ENCODE results near the gene CRYGN.

Gene CRYGN

GRCh38 chr7:151452680-151453325 is 12.9 kb upstream of the CRYGN start:
- Histone ChIP-seq H3K4me1 (ENCODE audit: insufficient read depth, low read length, poor library complexity, severe bottlenecking) (peaks cover 3% of the 10 kb centered on the region), H3K79me2 (ENCODE audit: insufficient read depth, low read length) (no peaks in the 10 kb centered on the region), H3K36me3 (ENCODE audit: insufficient read depth, low read length) (no peaks in the 10 kb centered on the region), H3K9me3 (ENCODE audit: insufficient read depth, low read depth, low read length) (no peaks in the 10 kb centered on the region), H3K4me2 (ENCODE audit: low read depth, low read length, poor library complexity, severe bottlenecking) (no peak overlapping the region), H3K27me3 (ENCODE audit: insufficient read depth, low read length, poor library complexity, severe bottlenecking) (no peaks in the 10 kb centered on the region), H3K9ac (ENCODE audit: low read depth, low read length, poor library complexity, severe bottlenecking) (no peak overlapping the region), H2AFZ (ENCODE audit: low read length) (no peak overlapping the region), H3K9me2 (replicated peaks; ENCODE audit: low read depth, low read length) (no peaks in the 10 kb centered on the region), H4K20me1 (ENCODE audit: insufficient read depth, low read length, poor library complexity, severe bottlenecking) (no peaks in the 10 kb centered on the region), H3K4me3 (ENCODE audit: low read length, poor library complexity, severe bottlenecking) (no peak overlapping the region), H3F3A (ENCODE audit: low read depth) (no peaks in the 10 kb centered on the region)
- TF ChIP-seq CTCF (conservative IDR thresholded peaks at IDR 0.05; ENCODE audit: low read length): no peak
- no peak for TF ChIP-seq EZH2phosphoT487 (IDR thresholded peaks at IDR 0.05; ENCODE audit: borderline replicate concordance)

- Histone ChIP-seq H3K9me3 (ENCODE audit: insufficient read depth, low read depth, low read length) (no peaks in the 10 kb centered on the region), H3K79me2 (ENCODE audit: insufficient read depth, low read length) (no peaks in the 10 kb centered on the region)
Measured at GRCh38 chr7:151451626-151452571, 12.0 kb upstream of the CRYGN start.

DNA sequence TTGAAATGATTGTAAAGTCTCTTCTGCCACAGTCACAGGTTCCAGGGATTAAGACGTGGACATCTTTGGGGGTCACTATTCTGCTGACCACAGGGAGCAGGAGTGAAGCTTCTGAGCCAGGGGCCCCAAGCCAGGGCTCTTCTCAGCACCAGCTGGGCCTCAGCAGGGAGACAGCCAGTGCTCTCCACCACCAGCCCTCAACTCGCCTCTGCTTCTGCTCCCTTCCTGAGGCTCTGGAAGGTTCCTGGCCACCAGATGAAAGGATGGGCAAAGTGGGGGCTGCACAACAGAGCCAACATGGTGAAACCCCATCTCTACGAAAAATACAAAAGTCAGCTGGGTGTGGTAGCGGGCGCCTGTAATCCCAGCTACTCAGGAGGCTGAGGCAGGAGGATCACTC is 11.2 kb upstream of the CRYGN start:
- Histone ChIP-seq H3K79me2 (ENCODE audit: insufficient read depth, low read length) (no peaks in the 10 kb centered on the region), H3K36me3 (ENCODE audit: insufficient read depth, low read length) (no peaks in the 10 kb centered on the region), H3K27me3 (ENCODE audit: insufficient read depth, low read length, poor library complexity, severe bottlenecking) (no peaks in the 10 kb centered on the region), H3K9ac (ENCODE audit: low read depth, low read length, poor library complexity, severe bottlenecking) (no peak overlapping the region), H2AFZ (ENCODE audit: low read length) (no peak overlapping the region), H3K4me1 (ENCODE audit: insufficient read depth, low read length, poor library complexity, severe bottlenecking) (peaks cover 3% of the 10 kb centered on the region), H3K4me2 (ENCODE audit: low read depth, low read length, poor library complexity, severe bottlenecking) (no peak overlapping the region), H3F3A (ENCODE audit: low read depth) (no peaks in the 10 kb centered on the region), H4K20me1 (ENCODE audit: insufficient read depth, low read length, poor library complexity, severe bottlenecking) (no peaks in the 10 kb centered on the region), H3K4me3 (ENCODE audit: low read length, poor library complexity, severe bottlenecking) (no peak overlapping the region), H3K9me3 (ENCODE audit: insufficient read depth, low read depth, low read length) (no peaks in the 10 kb centered on the region), H3K9me2 (replicated peaks; ENCODE audit: low read depth, low read length) (no peaks in the 10 kb centered on the region)
- TF ChIP-seq EZH2phosphoT487 (IDR thresholded peaks at IDR 0.05; ENCODE audit: borderline replicate concordance) (no peak), CTCF (conservative IDR thresholded peaks at IDR 0.05; ENCODE audit: low read length) (no peak)

More at GRCh38 chr7:151451626-151452571, 12.0 kb upstream of the CRYGN start:
- no peaks in the 10 kb centered on the region for H3K9me2 ChIP-seq (replicated peaks; ENCODE audit: low read depth, low read length)
- H4K20me1 ChIP-seq (ENCODE audit: insufficient read depth, low read length, poor library complexity, severe bottlenecking): no peaks in the 10 kb centered on the region
- no peaks in the 10 kb centered on the region for H3F3A ChIP-seq (ENCODE audit: low read depth)
- no peak overlapping the region for H3K4me2 ChIP-seq (ENCODE audit: low read depth, low read length, poor library complexity, severe bottlenecking)
- no peak overlapping the region for H3K9ac ChIP-seq (ENCODE audit: low read depth, low read length, poor library complexity, severe bottlenecking)
- no peak overlapping the region for H2AFZ ChIP-seq (ENCODE audit: low read length)
- H3K27me3 ChIP-seq (ENCODE audit: insufficient read depth, low read length, poor library complexity, severe bottlenecking): no peaks in the 10 kb centered on the region
- no peak overlapping the region for H3K4me3 ChIP-seq (ENCODE audit: low read length, poor library complexity, severe bottlenecking)
- H3K36me3 ChIP-seq (ENCODE audit: insufficient read depth, low read length): no peaks in the 10 kb centered on the region
- TF ChIP-seq EZH2phosphoT487 (IDR thresholded peaks at IDR 0.05; ENCODE audit: borderline replicate concordance) (no peak), CTCF (conservative IDR thresholded peaks at IDR 0.05; ENCODE audit: low read length) (no peak)
- peaks cover 3% of the 10 kb centered on the region for H3K4me1 ChIP-seq (ENCODE audit: insufficient read depth, low read length, poor library complexity, severe bottlenecking)

Measured in Loucy (cell line).